Pancreas (tissue), 10 donors: ENCODE results near the gene PROS1. TPM values are rescaled to one million over a fixed set of nuclear protein-coding genes. Genes with fewer than 3 reads are reported as not detected.
A peak's percentile ranks its signal among the peaks of the same experiment; 100 is the strongest.
"Not testable (repeated sequence)": the region's sequence is repeated elsewhere in the genome, so short reads cannot be mapped to it uniquely, and the experiment has no call there.

Experiments used
- ATAC-seq, 4 donors: fragments of 200-7000 bp; cut with Tn5 transposase; one replicate each; pipeline versions ENCODE4 v1.8.0 to v1.9.1; 2020; ENCODE audit warnings: mild to moderate bottlenecking in 4 of 4, moderate library complexity in 4 of 4
- DNase-seq, 6 donors: peaks; one replicate each; pipeline ENCODE4 v3.0.0-alpha.2; 2020
- FAIRE-seq: peaks from 2 replicates; lab custom pipeline; 2012; peaks lifted over from hg19 to GRCh38; lab: Jason Lieb, UNC
- H3K27ac ChIP-seq, 4 donors: fragments of 200-600 bp; sonication (generic); 1 replicate in 3 of 4; 2 replicates in 1 of 4; pipeline versions ENCODE4 v1.5.0 to v1.8.0; 2020
- H3K27me3 ChIP-seq, 4 donors: fragments of 200-600 bp; one replicate each; pipeline ENCODE4 v1.8.0; 2021
- H3K36me3 ChIP-seq, 3 donors: fragments of 200-600 bp; sonication (generic) in 1 of 3; one replicate each; pipeline versions ENCODE4 v1.5.0 to v1.8.0; 2020 to 2021
- H3K4me1 ChIP-seq, 3 donors: fragments of 200-600 bp; one replicate each; pipeline ENCODE4 v1.8.0; 2021
- H3K4me3 ChIP-seq, 4 donors: fragments of 200-600 bp; sonication (generic) in 2 of 4; one replicate each; pipeline versions ENCODE4 v1.5.0 to v1.8.0; 2020 to 2021
- H3K9me3 ChIP-seq, 4 donors: fragments of 200-600 bp; one replicate each; pipeline ENCODE4 v1.8.0; 2021
- CTCF ChIP-seq, 4 donors: fragments of 200-600 bp; sonication (generic) in 3 of 4; IDR thresholded peaks; one replicate each; pipeline versions ENCODE4 v1.5.0 to v1.8.0; 2021; ENCODE audit warnings: antibody characterized with exemption in 4 of 4
- WGBS, 2 donors: extraction: QIAGEN DNeasy Blood & Tissue Kit; methylation state at CpG; one replicate each; pipeline ENCODE4 v1.1.7; 2013; 5-methylcytosine and 5-hydroxymethylcytosine counted together
- intact Hi-C, 3 donors: fragments of 100-400 bp; cut with DNase I; formaldehyde crosslinking; loops; one replicate each; pipeline versions ENCODE4 v1.11.1 to v1.14.2; 2022
- polyA plus RNA-seq, 2 donors: library from polyadenylated mRNA; stranded (reverse); fragments of 200-250 nt; gene quantifications; one replicate each; pipeline ENCODE4 v1.2.3, GENCODE V29; 2013
- total RNA-seq, 6 donors: library from RNA; stranded (reverse); fragmentation: NEBNext Ultra II Directional in 4 of 6; extraction: Animal tissue kit (Norgen Biotek cat#: 25700) in 4 of 6; gene quantifications; one replicate each; pipeline versions ENCODE4 v1.2.1 to v1.2.4, GENCODE V29; 2021 to 2023
- donor health status: healthy with polysubstance abuse.
- donor health status: DM: no; HTN: no; CAD: no; lungs with moderate emphysema.
- donor health status: DM: no; HTN: no; CAD: no.
- donor health status: control.
- donor health status: control.
- donor health status: Bipolar disorder and iron deficiency.
- donor health status: DM: yes; HTN: yes; CAD: no.
- donor health status: DM: no; HTN: no; CAD: no.
- donor health status: DM: no; HTN: no; CAD: no.
- donor health status: DM: yes; HTN: yes; CAD: no.

The PROS1 gene
- total and polyA plus RNA-seq, 8 donors, result 1.4 to 11.1 (median 4.6) TPM

- intact Hi-C loops, result no loop called here
- DNase-seq (no peak), ATAC-seq (no peak), FAIRE-seq (no peak)
- no peaks in the 10 kb centered on the region for H3K4me1 ChIP-seq
- H3K36me3 ChIP-seq, result no peaks in the 10 kb centered on the region
- H3K27me3 ChIP-seq, result no peaks in the 10 kb centered on the region
- TF ChIP-seq CTCF (IDR thresholded peaks at IDR 0.05), result no peak
- H3K9me3 ChIP-seq, result no peaks in the 10 kb centered on the region
- H3K27ac ChIP-seq, result no peak overlapping the region
- no peak overlapping the region for H3K4me3 ChIP-seq
- 65 to 86% methylated on average over 1 of the region's 1 CpG for WGBS, 2 donors
These were observed 66.6 kb downstream of the PROS1 start for GRCh38 chr3:93907132-93907531.

- WGBS, 2 donors, result 78 to 89% methylated on average over 9 of the region's 9 CpGs
- Histone ChIP-seq H3K4me3 (no peak overlapping the region), H3K4me1 (no peaks in the 10 kb centered on the region), H3K27ac (no peak overlapping the region), H3K36me3 (no peaks in the 10 kb centered on the region), H3K9me3 (no peaks in the 10 kb centered on the region), H3K27me3 (no peaks in the 10 kb centered on the region)
- intact Hi-C loops, result no loop called here
- FAIRE-seq, result no peak
- no peak for TF ChIP-seq CTCF (IDR thresholded peaks at IDR 0.05)
- DNase-seq, result peak in 1 of 6 donors; percentile 54
- no peak for ATAC-seq
These were observed 67.5 kb downstream of the PROS1 start for GRCh38 chr3:93906245-93906644.

DNA sequence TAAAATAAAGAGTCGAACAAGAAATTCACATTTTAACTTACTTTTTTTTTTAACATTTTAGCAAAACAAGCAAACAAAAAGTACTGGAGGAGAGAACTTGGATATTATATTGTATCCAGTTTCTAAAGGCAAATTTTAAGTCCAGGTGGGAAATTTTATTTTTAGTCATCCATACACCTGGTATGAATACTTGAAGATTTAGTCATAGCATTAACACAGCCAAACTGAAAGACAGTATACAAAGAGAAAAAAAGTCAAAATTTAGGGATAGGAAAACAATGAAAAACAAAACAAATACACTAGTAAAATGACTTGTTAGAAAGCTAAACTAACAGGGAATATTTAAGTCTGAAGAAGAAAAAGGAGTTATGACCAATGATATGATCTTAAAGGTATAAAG lies 69.1 kb downstream of the PROS1 start:
- FAIRE-seq, result peak; percentile 5
- Histone ChIP-seq H3K36me3 (no peaks in the 10 kb centered on the region), H3K9me3 (no peaks in the 10 kb centered on the region), H3K27me3 (no peaks in the 10 kb centered on the region), H3K4me1 (no peaks in the 10 kb centered on the region), H3K27ac (no peak overlapping the region), H3K4me3 (no peak overlapping the region)
- no peak for TF ChIP-seq CTCF (IDR thresholded peaks at IDR 0.05)
- 76 to 90% methylated on average over 1 of the region's 1 CpG for WGBS, 2 donors
- intact Hi-C loops, result no loop called here
- DNase-seq, result no peak
- ATAC-seq, result no peak

DNA sequence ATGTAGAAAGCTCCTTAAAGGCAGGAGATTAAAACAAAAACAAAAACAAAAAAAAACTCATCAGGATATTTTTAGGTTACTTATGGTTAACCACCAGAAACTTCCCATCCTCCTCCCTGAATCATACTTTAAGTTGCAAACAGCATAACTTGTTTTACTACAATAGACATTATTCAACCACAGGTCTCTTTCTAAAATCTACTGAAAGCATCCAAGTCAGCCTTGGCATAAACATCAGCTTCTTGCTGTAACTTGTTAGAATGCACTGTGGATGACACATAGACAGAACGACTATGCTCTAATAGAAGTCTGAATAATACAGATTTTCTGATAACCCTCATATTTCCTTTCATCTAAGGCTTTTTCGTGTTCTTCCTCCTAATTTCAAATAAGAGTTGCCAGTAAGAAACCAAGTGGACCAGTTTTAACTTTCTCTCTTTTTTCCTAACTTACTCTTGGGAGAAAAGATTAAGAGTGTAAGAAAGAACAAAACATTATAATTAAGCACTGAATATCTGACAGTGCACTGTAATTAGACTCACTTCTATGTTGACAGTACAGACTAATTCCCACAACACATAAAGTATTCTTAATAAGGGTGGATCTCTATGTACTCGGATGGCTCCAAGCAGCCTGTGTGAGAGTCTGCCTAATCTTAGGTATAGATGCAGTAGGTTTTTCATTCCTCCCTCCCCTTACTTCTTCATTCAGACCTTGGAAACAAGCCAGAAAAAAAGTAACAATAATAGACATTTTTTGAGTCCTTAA lies 95.3 kb downstream of the PROS1 start:
- H3K36me3 ChIP-seq, H3K27me3 ChIP-seq, H3K27ac ChIP-seq, DNase-seq, intact Hi-C loops, H3K4me3 ChIP-seq, FAIRE-seq, H3K9me3 ChIP-seq, H3K4me1 ChIP-seq, ATAC-seq: not testable (repeated sequence)
- WGBS, 2 donors, result 58 to 70% methylated on average over 3 of the region's 3 CpGs

DNA sequence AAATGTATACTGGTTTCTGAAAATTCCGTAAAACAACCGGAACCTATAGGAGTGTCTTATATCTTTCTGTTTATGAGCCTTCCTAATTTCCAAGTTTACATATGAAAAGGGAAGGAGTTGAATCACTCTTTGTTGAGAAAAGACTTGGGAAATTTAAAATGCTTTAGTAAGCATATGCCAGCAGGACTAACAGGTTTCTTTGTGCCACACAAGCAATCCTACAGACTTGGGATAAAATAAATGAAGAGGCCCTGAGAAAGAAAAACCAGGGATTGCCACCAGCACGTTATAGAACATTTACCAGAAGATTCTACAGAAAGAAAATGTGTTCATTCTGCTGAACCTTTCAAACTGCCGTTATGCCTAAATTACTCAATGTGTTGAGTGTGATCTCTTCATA lies 96.3 kb downstream of the PROS1 start:
- ATAC-seq, H3K27me3 ChIP-seq, DNase-seq, H3K4me3 ChIP-seq, H3K9me3 ChIP-seq, H3K36me3 ChIP-seq, H3K4me1 ChIP-seq, FAIRE-seq, intact Hi-C loops, H3K27ac ChIP-seq: not testable (repeated sequence)
- 78 to 81% methylated on average over 4 of the region's 4 CpGs for WGBS, 2 donors

GRCh38 chr3:93873412-93873811 lies 100.3 kb downstream of the PROS1 start:
- H3K36me3 ChIP-seq, ATAC-seq, DNase-seq, FAIRE-seq, H3K4me1 ChIP-seq, H3K27ac ChIP-seq, H3K9me3 ChIP-seq, H3K27me3 ChIP-seq, intact Hi-C loops, H3K4me3 ChIP-seq: not testable (repeated sequence)
